A673 (cell line): Measurements from ENCODE around the gene AQP2.

Source experiments
- EZH2 ChIP-seq: fragments of 200-600 bp; sonication (generic); IDR thresholded peaks from 2 replicates; pipeline ENCODE4 v1.6.1; 2017; ENCODE audit warnings: borderline replicate concordance, low read depth, mild to moderate bottlenecking, mixed read lengths, antibody characterized with exemption, low read length; ENCODE audit not compliant: poor library complexity, severe bottlenecking
- TF ChIP-seq, protein P1 (sequence below): fragments of 300-800, 200-600 bp; sonication (generic); conservative IDR thresholded peaks from 2 replicates; pipeline ENCODE4 v1.5.1; 2017; ENCODE audit warnings: low read depth, mild to moderate bottlenecking, antibody characterized with exemption, low read length, moderate library complexity, mixed read lengths

DNA sequence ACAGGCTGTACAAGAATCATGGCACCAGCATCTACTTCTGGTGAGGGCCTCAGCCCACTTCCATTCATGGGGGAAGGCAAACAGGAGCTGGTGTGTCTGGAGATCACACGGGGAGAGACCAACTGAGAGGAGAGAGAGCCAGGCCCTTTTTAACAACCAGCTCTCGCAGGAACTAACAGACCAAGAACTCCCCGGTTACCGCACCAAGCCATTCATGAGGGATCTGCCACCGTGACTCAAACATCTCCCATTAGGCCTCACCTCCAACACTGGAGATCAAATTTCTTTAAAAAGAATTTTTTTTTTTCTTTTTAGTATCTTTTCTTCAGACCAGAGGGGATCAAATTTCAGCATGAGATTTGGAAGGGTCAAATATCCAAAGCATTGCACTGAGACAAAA, 16.7 kb upstream of the AQP2 start:
- TF ChIP-seq, protein P1, sequence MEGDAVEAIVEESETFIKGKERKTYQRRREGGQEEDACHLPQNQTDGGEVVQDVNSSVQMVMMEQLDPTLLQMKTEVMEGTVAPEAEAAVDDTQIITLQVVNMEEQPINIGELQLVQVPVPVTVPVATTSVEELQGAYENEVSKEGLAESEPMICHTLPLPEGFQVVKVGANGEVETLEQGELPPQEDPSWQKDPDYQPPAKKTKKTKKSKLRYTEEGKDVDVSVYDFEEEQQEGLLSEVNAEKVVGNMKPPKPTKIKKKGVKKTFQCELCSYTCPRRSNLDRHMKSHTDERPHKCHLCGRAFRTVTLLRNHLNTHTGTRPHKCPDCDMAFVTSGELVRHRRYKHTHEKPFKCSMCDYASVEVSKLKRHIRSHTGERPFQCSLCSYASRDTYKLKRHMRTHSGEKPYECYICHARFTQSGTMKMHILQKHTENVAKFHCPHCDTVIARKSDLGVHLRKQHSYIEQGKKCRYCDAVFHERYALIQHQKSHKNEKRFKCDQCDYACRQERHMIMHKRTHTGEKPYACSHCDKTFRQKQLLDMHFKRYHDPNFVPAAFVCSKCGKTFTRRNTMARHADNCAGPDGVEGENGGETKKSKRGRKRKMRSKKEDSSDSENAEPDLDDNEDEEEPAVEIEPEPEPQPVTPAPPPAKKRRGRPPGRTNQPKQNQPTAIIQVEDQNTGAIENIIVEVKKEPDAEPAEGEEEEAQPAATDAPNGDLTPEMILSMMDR, result no peak
- no peak for TF ChIP-seq EZH2
